K562 (cell line): ENCODE results near the gene FPR1. TPM values are rescaled to one million over a fixed set of nuclear protein-coding genes. Genes with fewer than 3 reads are reported as not detected.

Experiments used
- BCL6 ChIP-seq: fragments of 250-450 bp; sonication (Bioruptor Pico); IDR thresholded peaks from 2 replicates; pipeline ENCODE4 v1.4.0; 2020
- ETV5 ChIP-seq: sonication (generic); formaldehyde crosslinking; IDR thresholded peaks from 2 replicates; pipeline ENCODE4 v1.4.0; 2020; ENCODE audit warnings: low read depth, mild to moderate bottlenecking, missing genetic modification reagents
- FOXJ3 ChIP-seq: sonication (generic); formaldehyde crosslinking; IDR thresholded peaks from 2 replicates; pipeline ENCODE4 v1.4.0; 2020; ENCODE audit warnings: mild to moderate bottlenecking, missing genetic modification reagents
- HMBOX1 ChIP-seq: sonication (generic); IDR thresholded peaks from 2 replicates; pipeline ENCODE4 v1.6.1; 2016
- HNRNPH1 ChIP-seq: fragments of 200-400 bp; formaldehyde crosslinking; optimal IDR thresholded peaks from 2 replicates; pipeline ENCODE3; 2017; ENCODE audit warnings: low read depth, mild to moderate bottlenecking, low read length, moderate library complexity
- HNRNPL ChIP-seq: fragments of 200-400 bp; formaldehyde crosslinking; IDR thresholded peaks from 2 replicates; pipeline ENCODE4 v1.6.1; 2017; ENCODE audit warnings: low read depth, mild to moderate bottlenecking, low read length
- L3MBTL2 ChIP-seq: fragments of 450-650 bp; IDR thresholded peaks from 2 replicates; pipeline ENCODE4 v1.6.1; 2016; ENCODE audit warnings: mild to moderate bottlenecking, moderate library complexity
- LEF1 ChIP-seq: fragments of 450-650 bp; IDR thresholded peaks from 2 replicates; pipeline ENCODE4 v1.6.1; 2016; ENCODE audit warnings: mild to moderate bottlenecking
- MEF2D ChIP-seq: conservative IDR thresholded peaks from 2 replicates; pipeline ENCODE4 v1.6.1; 2016; ENCODE audit warnings: low read depth, missing genetic modification characterization, missing compliant biosample characterization
- NCOA6 ChIP-seq: fragments of 450-650 bp; IDR thresholded peaks from 2 replicates; pipeline ENCODE4 v1.6.1; 2017; ENCODE audit warnings: mild to moderate bottlenecking
- PHB2 ChIP-seq: fragments of 450-650 bp; IDR thresholded peaks from 2 replicates; pipeline ENCODE4 v1.6.1; 2017; ENCODE audit warnings: low read depth
- RBFOX2 ChIP-seq: fragments of 200-400 bp; formaldehyde crosslinking; IDR thresholded peaks from 2 replicates; pipeline ENCODE4 v1.6.1; 2017; ENCODE audit warnings: low read depth, mild to moderate bottlenecking, low read length, moderate library complexity
- RBM39 ChIP-seq: fragments of 200-400 bp; formaldehyde crosslinking; optimal IDR thresholded peaks from 2 replicates; pipeline ENCODE3; 2018; ENCODE audit warnings: low read depth, low read length
- RCOR1 ChIP-seq, 2 experiments: IDR thresholded peaks; 2 replicates each; pipeline ENCODE4 v1.6.1; 2012; ENCODE audit warnings: low read depth in 2 of 2, low read length in 2 of 2, borderline replicate concordance in 1 of 2, improper control_type of control experiment in 1 of 2
- TBP ChIP-seq: optimal IDR thresholded peaks from 2 replicates; pipeline ENCODE3; 2011; ENCODE audit warnings: low read depth, low read length, improper control_type of control experiment
- TCFL5 ChIP-seq: fragments of 250-450 bp; sonication (Bioruptor Pico); conservative IDR thresholded peaks from 2 replicates; pipeline ENCODE4 v1.6.1; 2021; ENCODE audit warnings: mild to moderate bottlenecking, moderate library complexity, matching md5 sums
- TFAM ChIP-seq: fragments of 250-450 bp; sonication (Bioruptor Pico); conservative IDR thresholded peaks from 2 replicates; pipeline ENCODE4 v1.5.0; 2021; ENCODE audit warnings: mild to moderate bottlenecking, moderate library complexity
- USF1 ChIP-seq: sonication (generic); formaldehyde crosslinking; IDR thresholded peaks from 2 replicates; pipeline ENCODE4 v1.9.0; 2022; ENCODE audit warnings: mild to moderate bottlenecking, missing genetic modification reagents
- ZNF197 ChIP-seq: fragments of 200-800 bp; sonication (Bioruptor generic); IDR thresholded peaks from 2 replicates; pipeline ENCODE4 v1.6.1; 2016; ENCODE audit warnings: low read depth, missing genetic modification characterization, missing compliant biosample characterization
- ZSCAN29 ChIP-seq: fragments of 450-650 bp; IDR thresholded peaks from 2 replicates; pipeline ENCODE4 v1.6.1; 2017
- polyA plus RNA-seq, 8 experiments: library from polyadenylated mRNA; depleted of rRNA in 4 of 8; stranded (reverse) in 5 of 8; unstranded in 3 of 8; fragments of >200 nt; fragmentation: Nextera tagmentation in 2 of 8; fragmentation: Illumina TruSeq in 1 of 8; extraction: Ambion mirVana in 2 of 8; extraction: Trizol in 1 of 8; gene quantifications; 2 replicates each; pipeline versions ENCODE4 v1.2.1 to v1.2.3, GENCODE V29; 2011 to 2014; ENCODE audit warnings: inconsistent platforms in 1 of 8, missing spikeins in 1 of 8
- total RNA-seq, 7 experiments: library from RNA; depleted of rRNA in 6 of 7; stranded (reverse); fragments of >200 nt in 6 of 7; fragmentation: Illumina TruSeq in 2 of 7; extraction: Trizol in 2 of 7; gene quantifications; 2 replicates each; pipeline versions ENCODE4 v1.2.1 to v1.2.3, GENCODE V29; 2011 to 2021; ENCODE audit warnings: low replicate concordance in 1 of 7
- TF ChIP-seq, protein P1 (sequence below): IDR thresholded peaks from 2 replicates; pipeline ENCODE4 v1.6.1; 2012; ENCODE audit warnings: low read depth, low read length, improper control_type of control experiment, borderline replicate concordance
- TF ChIP-seq, protein P2 (sequence below): fragments of 450-650 bp; IDR thresholded peaks from 2 replicates; pipeline ENCODE4 v1.6.1; 2016; ENCODE audit warnings: mild to moderate bottlenecking
- TF ChIP-seq, protein P3 (sequence below): sonication (generic); formaldehyde crosslinking; IDR thresholded peaks from 2 replicates; pipeline ENCODE4 v1.8.0; 2023; ENCODE audit warnings: mild to moderate bottlenecking, missing genetic modification reagents

The FPR1 gene
- total and polyA plus RNA-seq, 9 of the 15 experiments (the other 6 are each of a cell fraction or from before 2014, with no cell fraction given), result 0.06 to 0.25 (median 0.14) TPM; not detected in 4

- TF ChIP-seq, protein P1, sequence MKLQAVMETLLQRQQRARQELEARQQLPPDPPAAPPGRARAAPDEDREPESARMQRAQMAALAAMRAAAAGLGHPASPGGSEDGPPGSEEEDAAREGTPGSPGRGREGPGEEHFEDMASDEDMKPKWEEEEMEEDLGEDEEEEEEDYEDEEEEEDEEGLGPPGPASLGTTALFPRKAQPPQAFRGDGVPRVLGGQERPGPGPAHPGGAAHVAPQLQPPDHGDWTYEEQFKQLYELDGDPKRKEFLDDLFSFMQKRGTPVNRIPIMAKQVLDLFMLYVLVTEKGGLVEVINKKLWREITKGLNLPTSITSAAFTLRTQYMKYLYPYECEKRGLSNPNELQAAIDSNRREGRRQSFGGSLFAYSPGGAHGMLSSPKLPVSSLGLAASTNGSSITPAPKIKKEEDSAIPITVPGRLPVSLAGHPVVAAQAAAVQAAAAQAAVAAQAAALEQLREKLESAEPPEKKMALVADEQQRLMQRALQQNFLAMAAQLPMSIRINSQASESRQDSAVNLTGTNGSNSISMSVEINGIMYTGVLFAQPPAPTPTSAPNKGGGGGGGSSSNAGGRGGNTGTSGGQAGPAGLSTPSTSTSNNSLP, result peak; percentile 37; the same call in 1 of the 2 replicates
- TF ChIP-seq HNRNPH1, result no peak
- TF ChIP-seq FOXJ3 (CRISPR knock-in tag), result no peak
- TF ChIP-seq, protein P2, sequence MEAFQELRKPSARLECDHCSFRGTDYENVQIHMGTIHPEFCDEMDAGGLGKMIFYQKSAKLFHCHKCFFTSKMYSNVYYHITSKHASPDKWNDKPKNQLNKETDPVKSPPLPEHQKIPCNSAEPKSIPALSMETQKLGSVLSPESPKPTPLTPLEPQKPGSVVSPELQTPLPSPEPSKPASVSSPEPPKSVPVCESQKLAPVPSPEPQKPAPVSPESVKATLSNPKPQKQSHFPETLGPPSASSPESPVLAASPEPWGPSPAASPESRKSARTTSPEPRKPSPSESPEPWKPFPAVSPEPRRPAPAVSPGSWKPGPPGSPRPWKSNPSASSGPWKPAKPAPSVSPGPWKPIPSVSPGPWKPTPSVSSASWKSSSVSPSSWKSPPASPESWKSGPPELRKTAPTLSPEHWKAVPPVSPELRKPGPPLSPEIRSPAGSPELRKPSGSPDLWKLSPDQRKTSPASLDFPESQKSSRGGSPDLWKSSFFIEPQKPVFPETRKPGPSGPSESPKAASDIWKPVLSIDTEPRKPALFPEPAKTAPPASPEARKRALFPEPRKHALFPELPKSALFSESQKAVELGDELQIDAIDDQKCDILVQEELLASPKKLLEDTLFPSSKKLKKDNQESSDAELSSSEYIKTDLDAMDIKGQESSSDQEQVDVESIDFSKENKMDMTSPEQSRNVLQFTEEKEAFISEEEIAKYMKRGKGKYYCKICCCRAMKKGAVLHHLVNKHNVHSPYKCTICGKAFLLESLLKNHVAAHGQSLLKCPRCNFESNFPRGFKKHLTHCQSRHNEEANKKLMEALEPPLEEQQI, result no peak
- TF ChIP-seq ETV5, result no peak; the same call in 1 of the 2 replicates
- no peak for TF ChIP-seq ZSCAN29
- TF ChIP-seq LEF1, result peak; percentile 49; the same call in 1 of the 2 replicates
- TF ChIP-seq, protein P3, sequence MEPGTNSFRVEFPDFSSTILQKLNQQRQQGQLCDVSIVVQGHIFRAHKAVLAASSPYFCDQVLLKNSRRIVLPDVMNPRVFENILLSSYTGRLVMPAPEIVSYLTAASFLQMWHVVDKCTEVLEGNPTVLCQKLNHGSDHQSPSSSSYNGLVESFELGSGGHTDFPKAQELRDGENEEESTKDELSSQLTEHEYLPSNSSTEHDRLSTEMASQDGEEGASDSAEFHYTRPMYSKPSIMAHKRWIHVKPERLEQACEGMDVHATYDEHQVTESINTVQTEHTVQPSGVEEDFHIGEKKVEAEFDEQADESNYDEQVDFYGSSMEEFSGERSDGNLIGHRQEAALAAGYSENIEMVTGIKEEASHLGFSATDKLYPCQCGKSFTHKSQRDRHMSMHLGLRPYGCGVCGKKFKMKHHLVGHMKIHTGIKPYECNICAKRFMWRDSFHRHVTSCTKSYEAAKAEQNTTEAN, result no peak
- TF ChIP-seq PHB2, result no peak
- TF ChIP-seq ZNF197 (CRISPR knock-in tag), result no peak
- TF ChIP-seq RBM39, result no peak
- no peak for TF ChIP-seq NCOA6
- TF ChIP-seq BCL6 (CRISPR knock-in tag), result no peak
- no peak for TF ChIP-seq TBP
- TF ChIP-seq TFAM (CRISPR knock-in tag), result no peak
- TF ChIP-seq MEF2D (tag), result no peak
- peak; percentile 50; the same call in 1 of the 2 replicates for TF ChIP-seq L3MBTL2
- no peak for TF ChIP-seq RBFOX2
- TF ChIP-seq HMBOX1, result peak; percentile 15
- TF ChIP-seq RCOR1 (IDR thresholded peaks at IDR 0.05; ENCODE audit: borderline replicate concordance in 1 of 2, low read depth in 2 of 2, low read length in 2 of 2), result peak in 1 of 2 experiments; percentile 17; a peak in 1 of 4 replicates
- TF ChIP-seq USF1 (CRISPR knock-in tag), result no peak
- TF ChIP-seq HNRNPL, result no peak
- TF ChIP-seq TCFL5 (CRISPR knock-in tag), result no peak
Measured at GRCh38 chr19:51784922-51785690, 33.4 kb upstream of the FPR1 start (continued).
